OCI-LY1 (cell line): ENCODE data around the gene MPP3.

Experiments used
- H2AFZ ChIP-seq: fragments of 200-600 bp; sonication (generic), shearing (Covaris generic); 2 replicates; pipeline ENCODE4 v1.6.0; 2014; ENCODE audit warnings: antibody characterized with exemption, mild to moderate bottlenecking, low read length
- H3F3A ChIP-seq: fragments of 200-600 bp; sonication (generic), shearing (Covaris generic); 2 replicates; pipeline ENCODE4 v1.6.0; 2014; ENCODE audit warnings: mild to moderate bottlenecking, antibody characterized with exemption, low read length, moderate library complexity; ENCODE audit not compliant: insufficient read depth
- H3K27ac ChIP-seq: fragments of 200-600 bp; sonication (generic); 2 replicates; pipeline ENCODE4 v1.5.1; 2014; ENCODE audit warnings: low read length, mixed run types, mild to moderate bottlenecking, low read depth; ENCODE audit not compliant: poor library complexity, severe bottlenecking
- H3K27me3 ChIP-seq: fragments of 200-600 bp; sonication (generic); 2 replicates; pipeline ENCODE4 v1.6.0; 2014; ENCODE audit warnings: antibody characterized with exemption, mild to moderate bottlenecking, low read length, moderate library complexity; ENCODE audit not compliant: insufficient read depth
- H3K36me3 ChIP-seq: fragments of 200-600 bp; sonication (generic); 2 replicates; pipeline ENCODE4 v1.6.1; 2014; ENCODE audit warnings: mild to moderate bottlenecking, antibody characterized with exemption, low read length, moderate library complexity, mixed read lengths; ENCODE audit not compliant: insufficient read depth
- H3K4me1 ChIP-seq: fragments of 200-600 bp; sonication (generic); 2 replicates; pipeline ENCODE4 v1.5.1; 2014; ENCODE audit warnings: mild to moderate bottlenecking, low read length, moderate library complexity; ENCODE audit not compliant: insufficient read depth, severe bottlenecking
- H3K4me2 ChIP-seq: fragments of 200-600 bp; sonication (generic), shearing (Covaris generic); 2 replicates; pipeline ENCODE4 v1.6.1; 2014; ENCODE audit warnings: low read length
- H3K4me3 ChIP-seq: fragments of 200-600 bp; sonication (generic); 2 replicates; pipeline ENCODE4 v1.5.1; 2014; ENCODE audit warnings: low read length, low read depth, mild to moderate bottlenecking, mixed read lengths; ENCODE audit not compliant: poor library complexity, severe bottlenecking
- H3K79me2 ChIP-seq: fragments of 200-600 bp; shearing (Covaris generic); 2 replicates; pipeline ENCODE4 v1.6.1; 2016; ENCODE audit warnings: mixed run types, low read length, mixed read lengths; ENCODE audit not compliant: insufficient read depth
- H3K9ac ChIP-seq: fragments of 200-600 bp; sonication (generic), shearing (Covaris generic); 2 replicates; pipeline ENCODE4 v1.6.1; 2014; ENCODE audit warnings: mild to moderate bottlenecking, low read length, mixed read lengths
- H3K9me2 ChIP-seq: fragments of 200-600 bp; sonication (generic), shearing (Covaris generic); 2 replicates; pipeline ENCODE4 v1.6.1; 2014; ENCODE audit warnings: low read depth, mild to moderate bottlenecking, low read length, mixed read lengths
- H3K9me3 ChIP-seq: fragments of 200-600 bp; shearing (Covaris generic); 2 replicates; pipeline ENCODE4 v1.6.1; 2014; ENCODE audit warnings: low read length, mixed read lengths
- H4K20me1 ChIP-seq: fragments of 200-600 bp; sonication (generic), shearing (Covaris generic); 2 replicates; pipeline ENCODE4 v1.6.0; 2016; ENCODE audit warnings: mild to moderate bottlenecking, low read length; ENCODE audit not compliant: insufficient read depth
- CTCF ChIP-seq: fragments of 200-600 bp; sonication (generic), shearing (Covaris generic); IDR thresholded peaks from 2 replicates; pipeline ENCODE4 v1.5.1; 2017; ENCODE audit warnings: mild to moderate bottlenecking, antibody characterized with exemption, low read length, moderate library complexity, mixed read lengths
- EZH2 ChIP-seq: fragments of 200-600 bp; sonication (generic), shearing (Covaris generic); IDR thresholded peaks from 2 replicates; pipeline ENCODE4 v1.8.0; 2017; ENCODE audit warnings: borderline replicate concordance, mixed run types, mild to moderate bottlenecking, antibody characterized with exemption, low read length, moderate library complexity, mixed read lengths

Gene MPP3

DNA sequence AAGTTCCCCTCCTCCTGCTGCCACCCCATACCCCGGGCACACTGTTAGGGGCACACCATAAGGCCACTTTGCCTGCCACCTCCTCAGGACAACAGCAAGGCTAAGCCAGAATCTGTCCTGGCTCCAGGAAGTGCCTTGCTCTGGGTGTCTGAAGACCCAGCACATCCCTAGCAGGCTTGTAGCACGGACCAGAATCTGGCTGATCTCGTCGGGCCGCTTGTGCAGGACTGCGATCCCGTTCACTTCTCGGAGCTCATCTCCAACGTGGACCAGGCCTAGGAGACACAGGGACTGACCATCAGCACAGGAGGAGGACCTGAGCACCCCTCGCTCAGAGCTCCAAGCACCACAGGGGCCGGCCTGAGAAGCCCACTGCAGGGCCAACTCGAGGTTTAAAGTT is 7.4 kb downstream of the MPP3 start:
- TF ChIP-seq CTCF (no peak), EZH2 (no peak)
- Histone ChIP-seq H3K4me1 (no peaks in the 10 kb centered on the region), H3K9me2 (no peaks in the 10 kb centered on the region), H3K27me3 (peaks cover 13% of the 10 kb centered on the region), H2AFZ (no peak overlapping the region), H3K4me2 (no peak overlapping the region), H3K9ac (no peak overlapping the region), H3K79me2 (no peaks in the 10 kb centered on the region), H4K20me1 (no peaks in the 10 kb centered on the region), H3F3A (no peaks in the 10 kb centered on the region), H3K4me3 (no peak overlapping the region), H3K36me3 (no peaks in the 10 kb centered on the region), H3K9me3 (no peaks in the 10 kb centered on the region), H3K27ac (no peak overlapping the region)

DNA sequence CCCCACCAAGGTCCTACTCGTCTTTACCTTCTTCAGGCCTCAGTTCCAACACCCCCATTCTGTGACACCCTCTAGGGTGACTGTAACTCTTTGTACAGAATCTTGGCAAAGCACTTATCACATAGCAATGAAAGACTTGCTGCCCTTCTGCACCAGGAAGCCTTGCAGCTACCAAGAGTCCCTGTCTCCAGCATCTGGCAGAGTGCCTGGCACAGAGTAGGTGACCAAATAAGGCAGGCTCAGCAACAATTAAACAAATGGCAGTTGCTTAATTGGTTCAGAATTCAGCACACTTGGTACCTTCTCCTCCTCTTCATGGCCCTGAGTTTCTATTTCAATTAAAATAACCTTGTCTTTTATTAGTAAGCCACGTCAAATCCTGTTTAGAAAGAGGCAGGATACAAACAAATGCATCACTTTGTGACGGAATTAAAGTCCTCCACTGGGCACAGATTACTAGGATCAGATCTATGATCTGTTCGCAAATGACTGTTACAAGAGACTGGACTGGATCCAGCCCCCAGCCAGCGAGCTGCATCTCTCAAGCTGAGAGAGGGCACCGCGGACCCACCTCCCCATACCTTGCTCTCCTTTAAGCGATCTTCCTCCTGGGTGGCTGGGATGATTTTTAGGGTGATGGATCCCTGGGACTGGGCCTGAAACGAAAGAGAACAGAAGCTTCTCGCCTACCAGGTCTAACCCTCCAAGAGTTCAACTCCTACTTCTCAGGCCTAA is 9.4 kb downstream of the MPP3 start:
- H3K9ac ChIP-seq, result no peak overlapping the region
- no peaks in the 10 kb centered on the region for H3K9me3 ChIP-seq
- no peaks in the 10 kb centered on the region for H4K20me1 ChIP-seq
- no peaks in the 10 kb centered on the region for H3K9me2 ChIP-seq
- TF ChIP-seq CTCF, result no peak
- no peak for TF ChIP-seq EZH2
- no peak overlapping the region for H3K4me2 ChIP-seq
- H3K36me3 ChIP-seq, result no peaks in the 10 kb centered on the region
- H2AFZ ChIP-seq, result no peak overlapping the region
- H3K4me1 ChIP-seq, result no peaks in the 10 kb centered on the region
- H3K27me3 ChIP-seq, result peaks cover 12% of the 10 kb centered on the region
- H3K4me3 ChIP-seq, result no peak overlapping the region
- H3K79me2 ChIP-seq, result no peaks in the 10 kb centered on the region
- no peak overlapping the region for H3K27ac ChIP-seq
- no peaks in the 10 kb centered on the region for H3F3A ChIP-seq

GRCh38 chr17:43822570-43823190 is 10.3 kb downstream of the MPP3 start:
- no peaks in the 10 kb centered on the region for H3K9me2 ChIP-seq
- no peak overlapping the region for H3K9ac ChIP-seq
- no peaks in the 10 kb centered on the region for H3K79me2 ChIP-seq
- no peak overlapping the region for H3K27ac ChIP-seq
- H4K20me1 ChIP-seq, result no peaks in the 10 kb centered on the region
- H3K27me3 ChIP-seq, result peaks cover 8% of the 10 kb centered on the region; the same call in 1 of the 2 replicates
- H3K36me3 ChIP-seq, result no peaks in the 10 kb centered on the region
- TF ChIP-seq EZH2 (no peak), CTCF (no peak)
- H2AFZ ChIP-seq, result no peak overlapping the region
- no peak overlapping the region for H3K4me3 ChIP-seq
- H3F3A ChIP-seq, result no peaks in the 10 kb centered on the region
- H3K4me1 ChIP-seq, result no peaks in the 10 kb centered on the region
- no peaks in the 10 kb centered on the region for H3K9me3 ChIP-seq
- no peak overlapping the region for H3K4me2 ChIP-seq
